ENCODE measurements around the gene HID1.

The HID1 gene

DNA sequence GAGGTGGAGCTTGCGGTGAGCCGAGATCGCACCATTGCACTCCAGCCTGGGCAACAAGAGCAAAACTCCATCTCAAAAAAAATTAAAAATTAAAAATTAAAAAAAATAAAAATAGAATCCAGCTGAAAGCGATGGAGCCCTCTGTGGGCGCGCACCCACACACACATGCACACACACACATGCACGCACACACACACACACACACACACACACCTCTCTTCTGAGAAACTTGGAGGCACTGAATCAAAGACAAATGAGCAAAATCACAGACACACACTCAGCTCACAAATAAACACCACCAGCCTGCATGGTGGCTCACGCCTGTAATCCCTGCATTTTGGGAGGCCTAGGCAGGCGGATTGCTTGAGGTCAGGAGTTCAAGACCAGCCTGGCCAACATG, 69.5 kb downstream of the HID1 start:
- H3K4me3 ChIP-seq (ENCODE audit: low read length): no peak overlapping the region
- TF ChIP-seq ZNF274 (IDR thresholded peaks at IDR 0.05; ENCODE audit: low read depth, low read length): no peak

DNA sequence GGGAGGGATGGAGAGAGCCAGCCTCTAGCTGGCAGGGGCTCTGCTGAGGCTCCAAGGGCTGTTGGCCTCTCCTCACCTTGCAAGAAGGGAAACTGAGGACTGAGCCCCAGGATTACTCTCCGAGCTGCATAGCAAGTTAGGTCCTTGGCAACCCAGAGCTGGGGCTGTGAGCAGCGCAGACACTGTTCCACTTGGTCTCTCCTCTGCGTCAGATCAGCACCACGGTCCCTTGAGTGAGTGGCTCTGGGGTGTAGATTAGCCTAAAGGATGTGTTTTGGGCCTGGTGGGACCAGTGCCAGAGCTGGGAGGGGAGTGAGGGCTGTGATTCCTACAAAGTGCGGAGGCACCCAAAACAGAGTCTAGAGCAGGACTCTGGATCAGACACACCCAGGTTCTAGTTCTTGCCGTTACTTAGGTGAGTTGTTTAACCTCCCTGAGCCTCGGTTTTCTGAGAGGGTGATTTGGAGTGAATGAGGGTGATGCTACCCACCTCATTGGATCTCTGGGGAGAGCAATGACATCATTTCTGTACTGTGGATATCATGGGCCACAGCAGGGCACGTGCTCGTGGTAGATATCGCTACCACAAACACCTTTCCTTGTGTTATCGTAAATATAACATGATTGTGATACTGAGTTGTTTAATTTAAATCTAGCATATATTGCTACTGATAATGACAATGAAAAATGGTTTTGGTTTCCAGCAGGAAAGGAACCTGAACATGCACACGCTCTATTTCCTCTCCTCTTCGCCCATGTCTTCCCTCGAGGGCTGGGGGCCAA, 71.0 kb downstream of the HID1 start:
- TF ChIP-seq ZNF274 (IDR thresholded peaks at IDR 0.05; ENCODE audit: low read depth, low read length): no peak
- no peak overlapping the region for H3K4me3 ChIP-seq (ENCODE audit: low read length)
